Lower leg skin (tissue), 4 donors: ENCODE data around the gene TAP1. TPM values are rescaled to one million over a fixed set of nuclear protein-coding genes. Genes with fewer than 3 reads are reported as not detected.

Source experiments
- DNase-seq, 2 donors: peaks; one replicate each; pipeline ENCODE4 v3.0.0-alpha.2; 2019; ENCODE audit warnings: low spot score in 2 of 2
- H3K4me3 ChIP-seq: fragments of 200-600 bp; sonication (generic); 2 replicates; pipeline ENCODE4 v1.5.1; 2017; ENCODE audit warnings: mild to moderate bottlenecking, low read depth; ENCODE audit not compliant: poor library complexity, severe bottlenecking
- CTCF ChIP-seq, 3 donors: fragments of 450-650 bp; IDR thresholded peaks; one replicate each; pipeline ENCODE4 v1.5.1; 2016; ENCODE audit warnings: antibody characterized with exemption in 3 of 3, mild to moderate bottlenecking in 3 of 3, moderate library complexity in 2 of 3
- POLR2A ChIP-seq, 2 donors: fragments of 450-650 bp; IDR thresholded peaks; one replicate each; pipeline ENCODE4 v1.6.1; 2016 to 2017; ENCODE audit warnings: antibody characterized with exemption in 2 of 2, mild to moderate bottlenecking in 1 of 2, moderate library complexity in 1 of 2
- WGBS, 2 donors: methylation state at CpG; one replicate each; pipeline ENCODE4 v1.1.5; 2018; 5-methylcytosine and 5-hydroxymethylcytosine counted together
- intact Hi-C: fragments of 100-400 bp; cut with DNase I; formaldehyde crosslinking; loops from one replicate; pipeline ENCODE4 v1.15.0; 2023; ENCODE audit warnings: low total_unique reads
- total RNA-seq, 4 donors: library from RNA; depleted of rRNA; stranded (reverse); fragments of >200 nt; gene quantifications; one replicate each; pipeline ENCODE4 v1.1.0, GENCODE V29; 2016

Gene TAP1
- total RNA-seq, 4 donors from 2014 or later = 90.7 to 113 (median 105) TPM

DNA sequence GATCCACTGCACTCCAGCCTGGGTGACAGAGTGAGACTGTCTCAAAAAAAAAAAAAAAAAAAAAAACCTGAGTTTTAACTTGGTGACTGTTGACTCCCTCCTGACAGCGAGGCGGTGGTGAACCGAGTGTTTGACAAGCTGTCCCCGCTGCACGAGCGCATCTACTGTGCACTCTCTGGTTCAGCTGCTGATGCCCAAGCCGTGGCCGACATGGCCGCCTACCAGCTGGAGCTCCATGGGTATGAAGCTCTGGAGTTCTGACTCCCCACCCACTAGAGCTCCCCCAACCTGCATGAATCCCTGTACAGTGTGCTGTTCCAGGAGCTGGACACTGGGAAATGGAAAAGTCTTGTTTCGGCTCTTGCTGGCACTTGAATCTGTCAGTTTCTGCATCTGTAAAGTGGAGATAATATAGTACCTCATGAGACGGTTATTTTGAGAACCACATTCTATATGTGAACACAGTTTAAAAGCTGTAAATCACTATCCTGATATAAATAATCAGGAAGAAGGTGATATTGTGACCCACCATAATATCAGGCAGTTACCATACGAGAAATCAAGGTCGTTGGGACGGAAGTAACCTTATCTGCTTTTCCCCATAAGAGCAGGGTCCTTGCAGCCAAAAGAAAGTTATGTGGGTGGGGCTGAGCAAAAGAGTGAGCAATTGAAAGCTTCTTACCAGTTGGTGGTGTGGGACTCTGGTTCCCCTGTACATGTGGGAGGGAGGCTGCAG lies 3.8 kb upstream of the TAP1 start:
- WGBS, 2 donors = 93 to 96% methylated on average over 14 of the region's 14 CpGs
- H3K4me3 ChIP-seq = no peak overlapping the region
- TF ChIP-seq POLR2A (IDR thresholded peaks at IDR 0.05) (no peak), CTCF (IDR thresholded peaks at IDR 0.05) (no peak)
- intact Hi-C loops = no loop called here
- DNase-seq = no peak

DNA sequence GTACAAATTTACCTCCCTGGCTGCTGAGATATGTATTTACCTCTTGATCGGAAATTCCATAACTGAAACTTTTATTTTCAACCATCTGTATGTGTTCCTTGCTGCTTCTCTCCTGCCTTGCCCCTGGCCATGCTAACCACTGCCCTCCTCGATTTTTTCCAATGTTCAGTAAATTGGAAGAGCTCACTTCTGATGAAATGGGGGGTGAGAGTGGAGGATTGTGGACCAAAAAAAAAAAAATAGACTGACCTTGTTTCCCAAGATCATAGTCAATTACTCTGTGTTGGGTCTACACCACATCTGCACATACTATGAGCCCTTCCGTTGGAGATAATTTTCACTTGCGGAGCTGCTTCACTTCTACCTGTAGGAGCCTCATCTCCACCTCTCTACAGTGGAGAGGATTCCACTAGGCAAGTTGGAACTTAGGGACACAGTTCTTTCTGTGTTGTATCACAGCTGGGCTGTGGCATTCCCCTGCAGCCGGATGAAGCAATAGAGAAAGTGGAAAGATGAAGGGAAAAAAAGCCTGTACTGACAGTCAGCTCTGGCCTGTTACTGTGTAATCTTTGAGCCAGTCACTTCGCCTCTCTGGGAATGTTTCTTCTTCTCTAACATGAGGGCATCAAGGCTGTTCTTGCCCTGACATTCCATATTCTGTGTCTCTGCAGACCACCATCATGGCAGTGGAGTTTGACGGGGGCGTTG lies 2.1 kb upstream of the TAP1 start:
- no peak overlapping the region for H3K4me3 ChIP-seq
- intact Hi-C loops = loop anchor here (2.0 kb wide), 1 partner anchor 17 kb away; the partner anchor contains the start of gene TAP2
- 59 to 65% methylated on average over 8 of the region's 8 CpGs for WGBS, 2 donors
- no peak for TF ChIP-seq POLR2A (IDR thresholded peaks at IDR 0.05)
- no peak for TF ChIP-seq CTCF (IDR thresholded peaks at IDR 0.05)
- DNase-seq = no peak

- intact Hi-C loops = loop anchor here (2.0 kb wide), 1 partner anchor 16 kb away; the partner anchor contains the start of gene TAP2
- peak overlapping the region; percentile 90 for H3K4me3 ChIP-seq
- 14 to 16% methylated on average over 23 to 24 of the region's 24 CpGs for WGBS, 2 donors
- TF ChIP-seq POLR2A (IDR thresholded peaks at IDR 0.05) = no peak
- no peak for TF ChIP-seq CTCF (IDR thresholded peaks at IDR 0.05)
- DNase-seq = no peak
These were observed 1.1 kb upstream of the TAP1 start for GRCh38 chr6:32854376-32855178.

DNA sequence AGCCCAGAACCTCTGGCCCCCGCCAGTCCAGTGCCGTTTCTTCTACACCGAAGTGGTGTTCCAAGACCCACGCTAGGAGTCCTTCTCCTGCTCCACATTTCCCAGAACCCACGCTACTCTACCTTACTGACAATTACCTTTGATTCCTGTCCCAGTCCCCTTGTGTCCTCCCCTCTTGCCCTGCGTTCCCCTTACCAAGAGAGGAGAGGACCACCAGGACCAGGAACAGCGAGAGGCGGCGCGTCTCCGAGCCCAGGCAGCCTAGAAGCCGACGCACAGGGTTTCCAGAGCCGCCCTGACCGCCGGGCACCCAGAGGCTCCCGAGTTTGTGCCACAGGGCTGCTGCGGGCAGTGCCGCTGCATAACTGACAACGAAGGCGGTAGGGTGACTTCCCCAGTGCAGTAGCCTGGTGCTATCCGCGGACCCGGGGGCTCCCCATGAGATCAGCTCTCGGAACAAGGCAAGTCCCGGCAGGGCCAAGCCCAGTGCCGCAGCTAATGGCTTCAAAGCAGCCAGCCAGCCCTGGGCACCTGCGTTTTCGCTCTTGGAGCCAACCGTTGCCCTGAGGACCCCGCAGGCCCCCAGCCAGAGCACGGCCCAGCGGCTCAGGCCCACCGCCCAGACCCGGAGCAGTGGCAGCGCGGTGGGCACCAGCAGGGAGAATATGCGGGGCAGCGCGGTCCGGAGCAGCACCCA lies 512 bp downstream of the TAP1 start:
- peak in 1 of 2 donors; percentile 92 for DNase-seq
- TF ChIP-seq CTCF (IDR thresholded peaks at IDR 0.05) = no peak
- TF ChIP-seq POLR2A (IDR thresholded peaks at IDR 0.05) = no peak
- H3K4me3 ChIP-seq = peak overlapping the region; percentile 90
- intact Hi-C loops = no loop called here
- 0 to 1% methylated on average over 18 to 28 of the region's 41 CpGs for WGBS, 2 donors
